ENCODE measurements around the gene SORCS2. TPM values are rescaled to one million over a fixed set of nuclear protein-coding genes. Genes with fewer than 3 reads are reported as not detected.

SORCS2 gene
- total RNA-seq, 1 donor from 2014 or later = not detected

- H3K4me3 Mint-ChIP-seq = no peak overlapping the region
- H3K4me1 Mint-ChIP-seq (ENCODE audit: low read depth) = no peaks in the 10 kb centered on the region
- H3K9me3 Mint-ChIP-seq = no peaks in the 10 kb centered on the region
- H3K27ac Mint-ChIP-seq = no peak overlapping the region
- DNase-seq (ENCODE audit: low spot score) = no peak
- no peaks in the 10 kb centered on the region for H3K27me3 Mint-ChIP-seq (ENCODE audit: insufficient read depth)
- intact Hi-C loops (cut with micrococcal nuclease) = no loop called here
- H3K36me3 Mint-ChIP-seq (ENCODE audit: low read depth) = no peaks in the 10 kb centered on the region
Observed at GRCh38 chr4:7227008-7227407, 34.7 kb downstream of the SORCS2 start.

DNA sequence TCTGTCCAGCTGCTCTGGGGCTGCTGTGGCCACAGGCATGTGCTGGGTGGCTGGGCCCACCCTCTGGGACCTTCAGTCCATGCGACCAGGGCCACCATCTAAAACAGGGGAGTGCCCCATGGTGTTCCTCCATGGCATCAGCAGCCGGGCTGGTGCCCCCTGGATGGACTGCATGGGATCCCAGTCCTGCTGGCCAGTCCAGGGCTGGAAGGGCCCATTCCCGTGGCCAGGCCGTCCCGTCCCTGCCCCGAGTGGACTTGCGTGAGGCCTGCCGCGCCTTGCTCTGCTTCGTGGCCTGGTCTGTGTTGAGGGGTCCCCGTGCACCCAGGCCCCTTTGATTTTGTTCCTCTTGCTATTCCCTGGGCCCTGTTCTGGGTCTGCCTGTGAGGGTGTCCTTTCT is 36.4 kb downstream of the SORCS2 start:
- Mint-ChIP-seq H3K4me1 (ENCODE audit: low read depth) (no peaks in the 10 kb centered on the region), H3K9me3 (no peaks in the 10 kb centered on the region), H3K36me3 (ENCODE audit: low read depth) (no peaks in the 10 kb centered on the region), H3K27ac (no peak overlapping the region), H3K27me3 (ENCODE audit: insufficient read depth) (no peaks in the 10 kb centered on the region), H3K4me3 (no peak overlapping the region)
- DNase-seq (ENCODE audit: low spot score) = no peak
- intact Hi-C loops (cut with micrococcal nuclease) = no loop called here

- no peak for DNase-seq (ENCODE audit: low spot score)
- no peaks in the 10 kb centered on the region for H3K9me3 Mint-ChIP-seq
- H3K27ac Mint-ChIP-seq = no peak overlapping the region
- H3K36me3 Mint-ChIP-seq (ENCODE audit: low read depth) = no peaks in the 10 kb centered on the region
- H3K4me3 Mint-ChIP-seq = no peak overlapping the region
- no peaks in the 10 kb centered on the region for H3K27me3 Mint-ChIP-seq (ENCODE audit: insufficient read depth)
- no peaks in the 10 kb centered on the region for H3K4me1 Mint-ChIP-seq (ENCODE audit: low read depth)
- intact Hi-C loops (cut with micrococcal nuclease) = no loop called here
Observed at GRCh38 chr4:7232061-7232650, 39.8 kb downstream of the SORCS2 start.

DNA sequence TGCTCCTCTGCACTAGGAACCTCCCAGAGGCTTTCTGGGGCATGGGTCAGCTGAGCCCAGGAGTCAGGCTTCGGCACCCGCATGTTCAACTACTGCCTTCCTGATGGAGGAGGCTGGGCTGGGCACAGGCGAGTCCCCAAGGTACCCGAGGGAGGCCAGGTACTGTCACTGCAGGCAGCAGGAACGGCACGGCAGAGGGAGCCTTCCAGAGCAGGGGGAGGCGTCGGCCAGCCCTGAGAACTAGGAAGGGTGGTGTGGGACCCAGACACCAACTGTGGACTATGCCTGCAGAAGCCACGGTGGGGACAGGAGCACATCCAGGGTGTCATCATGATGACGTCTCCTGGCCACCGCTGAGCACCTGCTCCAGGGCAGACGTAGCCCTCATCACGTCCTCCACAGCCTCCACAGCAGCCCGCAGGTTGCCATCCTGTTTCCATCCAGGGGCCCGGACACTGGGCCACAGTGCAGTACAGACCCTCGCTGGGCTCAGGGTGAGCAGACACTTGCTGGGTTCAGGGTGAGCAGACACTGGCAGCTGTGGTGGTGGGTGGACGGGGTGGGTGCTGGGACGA is 40.8 kb downstream of the SORCS2 start:
- Mint-ChIP-seq H3K4me3 (no peak overlapping the region), H3K9me3 (no peaks in the 10 kb centered on the region), H3K36me3 (ENCODE audit: low read depth) (no peaks in the 10 kb centered on the region), H3K27ac (no peak overlapping the region), H3K4me1 (ENCODE audit: low read depth) (no peaks in the 10 kb centered on the region), H3K27me3 (ENCODE audit: insufficient read depth) (no peaks in the 10 kb centered on the region)
- DNase-seq (ENCODE audit: low spot score) = no peak
- intact Hi-C loops (cut with micrococcal nuclease) = no loop called here

DNA sequence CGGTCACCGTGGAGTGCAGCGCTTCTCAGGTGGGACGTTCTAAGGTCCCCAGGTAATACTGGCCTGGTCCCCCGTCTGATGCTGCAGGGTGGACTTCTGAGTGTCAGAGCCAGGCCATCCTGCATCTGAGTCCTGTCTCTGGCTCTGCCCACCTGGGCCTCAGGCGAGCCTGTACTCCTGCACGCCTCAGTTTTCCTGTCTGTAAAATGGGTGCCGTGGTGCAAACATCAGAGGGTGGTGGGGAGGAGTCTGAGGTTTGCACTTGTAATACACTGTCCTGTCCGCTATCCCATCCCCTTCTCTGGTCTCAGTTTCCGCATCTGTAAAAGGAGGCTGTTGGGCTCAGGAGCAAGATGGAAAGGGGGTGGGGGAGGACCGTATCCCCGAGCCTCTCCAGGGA is 41.3 kb downstream of the SORCS2 start:
- DNase-seq (ENCODE audit: low spot score) = no peak
- H3K36me3 Mint-ChIP-seq (ENCODE audit: low read depth) = no peaks in the 10 kb centered on the region
- no peaks in the 10 kb centered on the region for H3K4me1 Mint-ChIP-seq (ENCODE audit: low read depth)
- no peak overlapping the region for H3K27ac Mint-ChIP-seq
- no peaks in the 10 kb centered on the region for H3K27me3 Mint-ChIP-seq (ENCODE audit: insufficient read depth)
- no peaks in the 10 kb centered on the region for H3K9me3 Mint-ChIP-seq
- intact Hi-C loops (cut with micrococcal nuclease) = no loop called here
- no peak overlapping the region for H3K4me3 Mint-ChIP-seq

DNA sequence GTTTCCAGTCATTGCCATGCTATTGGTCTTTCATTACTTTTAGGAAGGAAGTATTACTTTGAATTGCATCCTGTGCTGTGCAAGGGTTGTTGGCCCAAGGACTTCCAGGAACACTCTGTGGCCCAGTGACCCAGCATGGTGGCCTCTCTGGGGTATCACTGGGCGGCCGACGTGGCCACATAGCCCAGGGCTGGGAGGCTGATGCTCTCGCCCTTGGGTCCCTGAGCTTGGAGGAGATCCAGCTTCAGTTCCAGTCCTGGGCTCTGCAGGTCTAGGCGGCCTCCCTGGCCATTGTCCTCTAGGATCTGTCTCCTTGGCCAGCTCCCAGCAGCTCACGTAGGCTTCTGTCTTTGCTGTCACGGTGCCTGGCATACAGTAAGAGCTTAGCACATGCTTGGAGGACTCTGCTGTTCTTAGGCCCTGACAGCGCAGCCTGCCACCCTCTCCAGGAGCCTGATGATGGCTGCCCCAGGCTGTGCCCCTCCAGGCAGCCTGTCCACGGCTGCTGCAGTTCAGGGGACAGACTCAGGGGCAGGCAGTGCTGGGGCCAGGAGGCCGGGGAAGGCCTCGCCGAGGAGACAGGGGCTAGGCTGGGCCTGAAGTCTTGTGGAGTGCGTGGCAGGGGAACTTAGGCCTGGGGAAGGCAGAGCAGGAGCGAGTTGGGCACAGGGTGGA is 42.2 kb downstream of the SORCS2 start:
- Mint-ChIP-seq H3K27me3 (ENCODE audit: insufficient read depth) (no peaks in the 10 kb centered on the region), H3K4me1 (ENCODE audit: low read depth) (no peaks in the 10 kb centered on the region), H3K4me3 (no peak overlapping the region), H3K36me3 (ENCODE audit: low read depth) (no peaks in the 10 kb centered on the region), H3K9me3 (no peaks in the 10 kb centered on the region), H3K27ac (no peak overlapping the region)
- intact Hi-C loops (cut with micrococcal nuclease) = no loop called here
- DNase-seq (ENCODE audit: low spot score) = no peak

- Mint-ChIP-seq H3K4me1 (ENCODE audit: low read depth) (no peaks in the 10 kb centered on the region), H3K9me3 (no peaks in the 10 kb centered on the region), H3K27ac (no peak overlapping the region), H3K36me3 (ENCODE audit: low read depth) (no peaks in the 10 kb centered on the region), H3K4me3 (no peak overlapping the region), H3K27me3 (ENCODE audit: insufficient read depth) (no peaks in the 10 kb centered on the region)
- intact Hi-C loops (cut with micrococcal nuclease) = no loop called here
- no peak for DNase-seq (ENCODE audit: low spot score)
Observed at GRCh38 chr4:7235030-7235380, 42.7 kb downstream of the SORCS2 start.

DNA sequence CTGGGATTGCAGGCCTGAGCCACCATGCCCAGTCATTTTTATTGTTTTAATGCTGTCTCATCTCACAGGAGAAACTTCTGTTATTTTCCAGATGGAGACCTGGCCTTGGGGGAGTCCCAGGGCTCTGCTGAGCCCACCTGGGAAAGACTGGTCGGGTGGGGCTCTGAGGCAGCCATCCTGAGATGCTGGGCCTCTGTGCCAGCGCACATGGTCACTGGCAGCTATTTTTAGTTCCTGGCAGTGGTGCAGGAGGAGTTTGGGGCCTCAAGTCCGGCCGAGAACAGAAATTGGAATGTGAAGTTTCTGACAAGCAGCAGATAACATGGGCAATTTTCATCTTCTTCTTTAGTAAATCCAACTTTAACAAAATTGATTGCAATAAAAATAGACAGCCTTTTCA is 44.5 kb downstream of the SORCS2 start:
- no peak overlapping the region for H3K4me3 Mint-ChIP-seq
- H3K36me3 Mint-ChIP-seq (ENCODE audit: low read depth) = no peaks in the 10 kb centered on the region
- intact Hi-C loops (cut with micrococcal nuclease) = no loop called here
- no peak for DNase-seq (ENCODE audit: low spot score)
- H3K9me3 Mint-ChIP-seq = no peaks in the 10 kb centered on the region
- no peak overlapping the region for H3K27ac Mint-ChIP-seq
- no peaks in the 10 kb centered on the region for H3K4me1 Mint-ChIP-seq (ENCODE audit: low read depth)
- no peaks in the 10 kb centered on the region for H3K27me3 Mint-ChIP-seq (ENCODE audit: insufficient read depth)

DNA sequence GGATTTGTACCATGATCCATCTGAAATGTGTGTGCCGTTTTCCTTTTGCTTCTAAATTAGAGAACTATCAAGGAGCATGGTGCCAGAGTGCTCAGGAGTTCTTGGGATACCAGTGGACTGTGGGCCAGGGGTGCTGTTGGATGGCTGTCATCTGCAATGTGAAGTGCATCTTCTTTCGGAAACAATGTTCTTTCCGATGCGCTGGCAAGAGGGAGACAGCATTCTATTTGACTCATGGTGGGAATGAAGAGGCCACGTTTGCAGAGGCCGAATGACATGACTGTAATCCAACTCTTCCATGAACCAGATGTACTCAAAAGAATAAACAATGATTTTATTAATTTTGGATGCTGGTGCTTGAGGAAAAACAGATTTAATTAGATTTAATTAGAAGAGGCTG is 45.5 kb downstream of the SORCS2 start:
- Mint-ChIP-seq H3K36me3 (ENCODE audit: low read depth) (no peaks in the 10 kb centered on the region), H3K27me3 (ENCODE audit: insufficient read depth) (no peaks in the 10 kb centered on the region), H3K27ac (no peak overlapping the region), H3K4me3 (no peak overlapping the region), H3K9me3 (no peaks in the 10 kb centered on the region), H3K4me1 (ENCODE audit: low read depth) (no peaks in the 10 kb centered on the region)
- no peak for DNase-seq (ENCODE audit: low spot score)
- intact Hi-C loops (cut with micrococcal nuclease) = no loop called here

DNA sequence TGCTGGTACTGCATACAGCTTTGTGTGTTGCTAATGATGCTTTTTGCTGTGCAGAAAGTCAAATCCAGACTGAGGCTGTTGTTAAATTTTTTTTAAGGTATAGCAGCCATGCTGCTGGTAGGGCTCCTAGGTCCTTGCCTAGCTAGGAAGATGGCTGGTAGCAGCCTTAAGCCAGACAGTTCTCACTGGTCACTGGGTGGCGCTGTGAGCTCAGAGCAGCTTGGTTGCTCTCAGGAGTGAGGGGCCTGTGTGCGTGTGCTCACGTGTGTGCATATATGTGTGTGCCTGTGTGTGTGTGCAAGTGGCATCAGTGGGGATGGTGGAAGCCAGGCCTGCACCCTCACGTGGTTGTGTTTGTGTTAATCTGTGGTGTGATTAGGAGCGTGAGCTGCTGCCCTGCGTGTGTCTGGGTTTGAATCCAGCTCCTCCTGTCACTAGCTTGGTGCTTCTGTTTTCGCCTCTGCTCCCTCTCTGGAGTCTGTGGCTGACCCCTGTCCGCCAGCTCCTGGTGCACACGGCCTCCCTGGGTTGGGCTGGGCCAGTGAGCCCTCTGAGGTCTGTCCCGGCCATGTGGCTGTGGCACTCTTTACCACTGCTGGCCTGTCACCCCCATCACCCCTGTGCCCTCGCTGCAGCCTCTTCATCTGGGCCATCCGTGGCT is 46.1 kb downstream of the SORCS2 start:
- DNase-seq (ENCODE audit: low spot score) = no peak
- no peaks in the 10 kb centered on the region for H3K27me3 Mint-ChIP-seq (ENCODE audit: insufficient read depth)
- no peaks in the 10 kb centered on the region for H3K4me1 Mint-ChIP-seq (ENCODE audit: low read depth)
- no peak overlapping the region for H3K4me3 Mint-ChIP-seq
- no peaks in the 10 kb centered on the region for H3K9me3 Mint-ChIP-seq
- intact Hi-C loops (cut with micrococcal nuclease) = no loop called here
- H3K27ac Mint-ChIP-seq = no peak overlapping the region
- H3K36me3 Mint-ChIP-seq (ENCODE audit: low read depth) = no peaks in the 10 kb centered on the region

DNA sequence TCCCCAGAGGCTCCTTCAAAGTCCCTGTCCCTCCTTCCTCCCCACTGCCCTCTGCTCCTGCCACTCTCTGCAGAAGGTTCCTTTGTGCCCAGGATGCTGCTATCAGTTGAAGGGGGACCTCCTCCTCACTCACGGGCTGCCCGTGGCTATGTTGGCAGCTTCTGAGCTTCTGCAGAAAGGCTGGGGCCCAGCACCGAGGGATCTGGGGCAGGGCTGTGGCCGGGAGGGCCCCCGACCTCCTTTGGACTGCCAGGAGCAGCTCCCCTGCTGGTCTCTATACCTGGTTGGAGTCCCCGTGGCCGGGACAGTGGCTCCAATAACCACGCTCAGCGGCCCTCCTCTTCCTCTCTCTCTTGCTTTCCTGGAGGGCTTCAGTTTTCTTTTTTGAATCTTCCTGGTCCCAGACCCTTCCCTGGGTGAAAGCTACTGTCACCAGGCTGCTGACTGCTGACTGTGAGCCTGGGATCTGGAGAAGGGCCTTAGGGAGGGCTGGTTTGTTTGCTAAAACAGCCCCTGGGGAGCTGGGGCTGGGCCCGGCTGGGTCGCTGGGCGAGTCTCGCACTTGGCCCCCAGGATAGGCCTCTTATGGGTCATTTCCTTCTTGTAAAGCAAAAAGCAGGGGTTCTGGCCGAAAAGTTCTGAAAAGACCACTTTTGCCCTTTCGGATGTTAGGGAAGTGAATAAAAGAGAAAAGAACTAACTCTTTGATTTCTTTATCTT is 46.9 kb downstream of the SORCS2 start:
- no peaks in the 10 kb centered on the region for H3K27me3 Mint-ChIP-seq (ENCODE audit: insufficient read depth)
- no peak overlapping the region for H3K27ac Mint-ChIP-seq
- intact Hi-C loops (cut with micrococcal nuclease) = no loop called here
- no peaks in the 10 kb centered on the region for H3K36me3 Mint-ChIP-seq (ENCODE audit: low read depth)
- no peaks in the 10 kb centered on the region for H3K4me1 Mint-ChIP-seq (ENCODE audit: low read depth)
- no peak overlapping the region for H3K4me3 Mint-ChIP-seq
- DNase-seq (ENCODE audit: low spot score) = no peak
- no peaks in the 10 kb centered on the region for H3K9me3 Mint-ChIP-seq

- Mint-ChIP-seq H3K27ac (no peak overlapping the region), H3K36me3 (ENCODE audit: low read depth) (no peaks in the 10 kb centered on the region)
- intact Hi-C loops (cut with micrococcal nuclease) = no loop called here
Observed at GRCh38 chr4:7239844-7240243, 47.5 kb downstream of the SORCS2 start.

GRCh38 chr4:7240306-7240705 is 48.0 kb downstream of the SORCS2 start:
- DNase-seq (ENCODE audit: low spot score) = no peak
- no peak overlapping the region for H3K27ac Mint-ChIP-seq
- no peak overlapping the region for H3K4me3 Mint-ChIP-seq
- intact Hi-C loops (cut with micrococcal nuclease) = no loop called here
- H3K4me1 Mint-ChIP-seq (ENCODE audit: low read depth) = no peaks in the 10 kb centered on the region
- no peaks in the 10 kb centered on the region for H3K27me3 Mint-ChIP-seq (ENCODE audit: insufficient read depth)
- no peaks in the 10 kb centered on the region for H3K36me3 Mint-ChIP-seq (ENCODE audit: low read depth)
- H3K9me3 Mint-ChIP-seq = no peaks in the 10 kb centered on the region

More at GRCh38 chr4:7239844-7240243, 47.5 kb downstream of the SORCS2 start:
- Mint-ChIP-seq H3K4me3 (no peak overlapping the region), H3K27me3 (ENCODE audit: insufficient read depth) (no peaks in the 10 kb centered on the region), H3K9me3 (no peaks in the 10 kb centered on the region), H3K4me1 (ENCODE audit: low read depth) (no peaks in the 10 kb centered on the region)
- no peak for DNase-seq (ENCODE audit: low spot score)

Measured in activated T-helper 1 cell treated with anti-CD3 and anti-CD28 coated beads, Interleukin-12 subunit alpha, Interleukin-12 subunit beta, Interleukin-2, Interleukin-4 antibody, amounts not matched to agents 30 ng/mL and 10 ng/mL and 1 ng/mL, durations not matched to agents 14 hours and 24 hours and 36 hours (primary cell).